Right renal cortex interstitium (tissue), 3 donors: ENCODE results near the gene NDUFS4. TPM values are rescaled to one million over a fixed set of nuclear protein-coding genes. Genes with fewer than 3 reads are reported as not detected.
"Not testable (repeated sequence)": the region's sequence is repeated elsewhere in the genome, so short reads cannot be mapped to it uniquely, and the experiment has no call there.

Experiments used
- DNase-seq, 3 donors: peaks; one replicate each; pipeline ENCODE4 v3.0.0-alpha.2; 2013; ENCODE audit warnings: low read depth in 3 of 3, low spot score in 2 of 3
- polyA plus RNA-seq, 3 donors: library from polyadenylated mRNA; unstranded; fragments of 120-200 nt; gene quantifications; one replicate each; pipeline ENCODE4 v1.2.1, GENCODE V29; 2013; ENCODE audit not compliant: insufficient read length in 3 of 3

NDUFS4 gene
- polyA plus RNA-seq, 3 donors = 151 to 163 (median 156) TPM

GRCh38 chr5:53645078-53645477 lies 84.6 kb downstream of the NDUFS4 start:
- DNase-seq = no peak

- no peak for DNase-seq
These were observed 88.9 kb downstream of the NDUFS4 start for GRCh38 chr5:53649352-53649751.

GRCh38 chr5:53660573-53660972 lies 100.1 kb downstream of the NDUFS4 start:
- not testable (repeated sequence) for DNase-seq

- DNase-seq = not testable (repeated sequence)
These were observed 104.9 kb downstream of the NDUFS4 start for GRCh38 chr5:53665313-53665712.

- DNase-seq = no peak
These were observed 107.2 kb downstream of the NDUFS4 start for GRCh38 chr5:53667621-53668020.

- DNase-seq = no peak
These were observed 111.0 kb downstream of the NDUFS4 start for GRCh38 chr5:53671447-53671846.

GRCh38 chr5:53674121-53674520 lies 113.7 kb downstream of the NDUFS4 start:
- no peak for DNase-seq

- no peak for DNase-seq
These were observed 117.2 kb downstream of the NDUFS4 start for GRCh38 chr5:53677632-53678031.

- DNase-seq = no peak
These were observed 118.7 kb downstream of the NDUFS4 start for GRCh38 chr5:53678981-53679660.

- no peak for DNase-seq
These were observed 120.6 kb downstream of the NDUFS4 start for GRCh38 chr5:53681079-53681478.

- no peak for DNase-seq
These were observed 130.6 kb downstream of the NDUFS4 start for GRCh38 chr5:53691014-53691413.

GRCh38 chr5:53694520-53695022 lies 134.1 kb downstream of the NDUFS4 start:
- no peak for DNase-seq

GRCh38 chr5:53710405-53710804 lies 150.0 kb downstream of the NDUFS4 start:
- DNase-seq = not testable (repeated sequence)

- DNase-seq = no peak
These were observed 151.9 kb downstream of the NDUFS4 start for GRCh38 chr5:53712327-53712726.

GRCh38 chr5:53713978-53714666 lies 153.7 kb downstream of the NDUFS4 start:
- no peak for DNase-seq

GRCh38 chr5:53714667-53715010 lies 154.2 kb downstream of the NDUFS4 start:
- no peak for DNase-seq

- no peak for DNase-seq
These were observed 165.7 kb downstream of the NDUFS4 start for GRCh38 chr5:53726121-53726520.

- DNase-seq = no peak
These were observed 170.5 kb downstream of the NDUFS4 start for GRCh38 chr5:53730943-53731342.
